ENCODE data around the gene TFDP1.

Gene TFDP1

GRCh38 chr13:113564331-113565023, 20.1 kb upstream of the TFDP1 start:
- no CpG with 5 or more reads among the region's 17 CpGs for WGBS, 2 donors (ENCODE audit: extremely low coverage in 2 of 2, insufficient read length in 2 of 2, insufficient replicate concordance in 1 of 2)
- no peaks in the 10 kb centered on the region for H3K79me1 ChIP-seq (ENCODE audit: low read depth, low read length)
- H2BK5ac ChIP-seq (ENCODE audit: low read length), result no peak overlapping the region
- H4K91ac ChIP-seq (ENCODE audit: low read depth, low read length, poor library complexity), result no peak overlapping the region
- no peak overlapping the region for H3K4me3 ChIP-seq (ENCODE audit: low read length in 2 of 2)
- H3K23ac ChIP-seq (ENCODE audit: low read depth, low read length, poor library complexity), result no peak overlapping the region
- H3K36me3 ChIP-seq (replicated peaks in 1 of 2; ENCODE audit: control insufficient read depth in 2 of 2, insufficient read depth in 2 of 2, low read length in 2 of 2), result no peaks in the 10 kb centered on the region
- H2BK12ac ChIP-seq (ENCODE audit: low read length), result no peak overlapping the region
- H3K9me3 ChIP-seq (replicated peaks in 1 of 2; ENCODE audit: control insufficient read depth in 2 of 2, insufficient read depth in 1 of 2, low read depth in 1 of 2, low read length in 2 of 2), result peaks cover 0 to 4% of the 10 kb centered on the region in 2 donors
- H3K27me3 ChIP-seq (ENCODE audit: control insufficient read depth in 3 of 3, insufficient read depth in 3 of 3, low read depth in 1 of 3, low read length in 3 of 3), result no peaks in the 10 kb centered on the region
- no peak overlapping the region for H2AFZ ChIP-seq (ENCODE audit: low read length)
- no peak overlapping the region for H2AK5ac ChIP-seq (ENCODE audit: low read depth, low read length)
- no peak overlapping the region for H3K4me2 ChIP-seq (ENCODE audit: insufficient read depth, low read length, poor library complexity, severe bottlenecking)
- H3K9ac ChIP-seq (ENCODE audit: low read depth, low read length, poor library complexity), result no peak overlapping the region
- no peak overlapping the region for H4K8ac ChIP-seq (ENCODE audit: low read depth, low read length)
- no peak overlapping the region for H2BK120ac ChIP-seq (ENCODE audit: low read depth, low read length)
- H3K4me1 ChIP-seq (ENCODE audit: control insufficient read depth in 2 of 2, insufficient read depth in 1 of 2, low read depth in 1 of 2, low read length in 2 of 2), result peaks cover 0 to 2% of the 10 kb centered on the region in 2 donors
- H3K18ac ChIP-seq (ENCODE audit: low read length), result no peak overlapping the region
- no peak overlapping the region for H3K27ac ChIP-seq (replicated peaks; ENCODE audit: low read length)
- DNase-seq (ENCODE audit: low spot score), result no peak
- H3K4ac ChIP-seq (ENCODE audit: low read length), result no peak overlapping the region
- no peak overlapping the region for H2BK15ac ChIP-seq (ENCODE audit: low read length)
- no peak overlapping the region for H3K14ac ChIP-seq (ENCODE audit: low read length)

- H3K27ac ChIP-seq (replicated peaks; ENCODE audit: low read length), result no peak overlapping the region
Measured at GRCh38 chr13:113565526-113566226, 18.9 kb upstream of the TFDP1 start.

GRCh38 chr13:113566227-113566561, 18.4 kb upstream of the TFDP1 start:
- Histone ChIP-seq H4K91ac (ENCODE audit: low read depth, low read length, poor library complexity) (no peak overlapping the region), H3K9ac (ENCODE audit: low read depth, low read length, poor library complexity) (no peak overlapping the region), H3K4me3 (ENCODE audit: low read length in 2 of 2) (no peak overlapping the region), H3K36me3 (replicated peaks in 1 of 2; ENCODE audit: control insufficient read depth in 2 of 2, insufficient read depth in 2 of 2, low read length in 2 of 2) (no peaks in the 10 kb centered on the region), H2AFZ (ENCODE audit: low read length) (no peak overlapping the region), H3K4ac (ENCODE audit: low read length) (no peak overlapping the region), H3K4me2 (ENCODE audit: insufficient read depth, low read length, poor library complexity, severe bottlenecking) (no peak overlapping the region), H3K23ac (ENCODE audit: low read depth, low read length, poor library complexity) (no peak overlapping the region), H3K9me3 (replicated peaks in 1 of 2; ENCODE audit: control insufficient read depth in 2 of 2, insufficient read depth in 1 of 2, low read depth in 1 of 2, low read length in 2 of 2) (peaks cover 0 to 4% of the 10 kb centered on the region in 2 donors), H4K8ac (ENCODE audit: low read depth, low read length) (no peak overlapping the region), H3K27ac (replicated peaks; ENCODE audit: low read length) (no peak overlapping the region), H2BK15ac (ENCODE audit: low read length) (peak overlapping the region; percentile 97), H3K4me1 (ENCODE audit: control insufficient read depth in 2 of 2, insufficient read depth in 1 of 2, low read depth in 1 of 2, low read length in 2 of 2) (peaks cover 0 to 2% of the 10 kb centered on the region in 2 donors), H2BK120ac (ENCODE audit: low read depth, low read length) (no peak overlapping the region), H3K14ac (ENCODE audit: low read length) (peak overlapping the region; percentile 89), H2BK5ac (ENCODE audit: low read length) (no peak overlapping the region), H2BK12ac (ENCODE audit: low read length) (no peak overlapping the region), H3K18ac (ENCODE audit: low read length) (peak overlapping the region; percentile 38), H3K27me3 (ENCODE audit: control insufficient read depth in 3 of 3, insufficient read depth in 3 of 3, low read depth in 1 of 3, low read length in 3 of 3) (no peaks in the 10 kb centered on the region), H3K79me1 (ENCODE audit: low read depth, low read length) (no peaks in the 10 kb centered on the region), H2AK5ac (ENCODE audit: low read depth, low read length) (peak overlapping the region; percentile 70)
- no CpG with 5 or more reads among the region's 17 CpGs for WGBS, 2 donors (ENCODE audit: extremely low coverage in 2 of 2, insufficient read length in 2 of 2, insufficient replicate concordance in 1 of 2)
- DNase-seq (ENCODE audit: low spot score), result no peak

More at GRCh38 chr13:113565526-113566226, 18.9 kb upstream of the TFDP1 start:
- peak overlapping the region; percentile 70 for H2AK5ac ChIP-seq (ENCODE audit: low read depth, low read length)
- no peak overlapping the region for H3K4ac ChIP-seq (ENCODE audit: low read length)
- no CpG with 5 or more reads among the region's 26 CpGs for WGBS, 2 donors (ENCODE audit: extremely low coverage in 2 of 2, insufficient read length in 2 of 2, insufficient replicate concordance in 1 of 2)
- H2BK12ac ChIP-seq (ENCODE audit: low read length), result no peak overlapping the region
- H3K36me3 ChIP-seq (replicated peaks in 1 of 2; ENCODE audit: control insufficient read depth in 2 of 2, insufficient read depth in 2 of 2, low read length in 2 of 2), result no peaks in the 10 kb centered on the region
- peaks cover 0 to 2% of the 10 kb centered on the region in 2 donors for H3K4me1 ChIP-seq (ENCODE audit: control insufficient read depth in 2 of 2, insufficient read depth in 1 of 2, low read depth in 1 of 2, low read length in 2 of 2)
- H2AFZ ChIP-seq (ENCODE audit: low read length), result no peak overlapping the region
- no peak for DNase-seq (ENCODE audit: low spot score)
- no peak overlapping the region for H2BK5ac ChIP-seq (ENCODE audit: low read length)
- no peak overlapping the region for H3K23ac ChIP-seq (ENCODE audit: low read depth, low read length, poor library complexity)
- peak overlapping the region; percentile 72 for H4K8ac ChIP-seq (ENCODE audit: low read depth, low read length)
- no peak overlapping the region for H4K91ac ChIP-seq (ENCODE audit: low read depth, low read length, poor library complexity)
- H3K4me3 ChIP-seq (ENCODE audit: low read length in 2 of 2), result no peak overlapping the region
- H3K4me2 ChIP-seq (ENCODE audit: insufficient read depth, low read length, poor library complexity, severe bottlenecking), result no peak overlapping the region
- no peak overlapping the region for H2BK120ac ChIP-seq (ENCODE audit: low read depth, low read length)
- H3K27me3 ChIP-seq (ENCODE audit: control insufficient read depth in 3 of 3, insufficient read depth in 3 of 3, low read depth in 1 of 3, low read length in 3 of 3), result no peaks in the 10 kb centered on the region
- H3K79me1 ChIP-seq (ENCODE audit: low read depth, low read length), result no peaks in the 10 kb centered on the region
- H3K9me3 ChIP-seq (replicated peaks in 1 of 2; ENCODE audit: control insufficient read depth in 2 of 2, insufficient read depth in 1 of 2, low read depth in 1 of 2, low read length in 2 of 2), result peaks cover 0 to 4% of the 10 kb centered on the region in 2 donors
- peak overlapping the region; percentile 97 for H2BK15ac ChIP-seq (ENCODE audit: low read length)
- H3K9ac ChIP-seq (ENCODE audit: low read depth, low read length, poor library complexity), result no peak overlapping the region
- peak overlapping the region; percentile 38 for H3K18ac ChIP-seq (ENCODE audit: low read length)
- peak overlapping the region; percentile 89 for H3K14ac ChIP-seq (ENCODE audit: low read length)

GRCh38 chr13:113567681-113568080, 16.9 kb upstream of the TFDP1 start:
- Histone ChIP-seq H3K27ac (replicated peaks; ENCODE audit: low read length) (no peak overlapping the region), H3K9ac (ENCODE audit: low read depth, low read length, poor library complexity) (peak overlapping the region; percentile 21)

More at GRCh38 chr13:113567681-113568080, 16.9 kb upstream of the TFDP1 start:
- no peak overlapping the region for H3K23ac ChIP-seq (ENCODE audit: low read depth, low read length, poor library complexity)
- H2BK5ac ChIP-seq (ENCODE audit: low read length), result no peak overlapping the region
- no peaks in the 10 kb centered on the region for H3K27me3 ChIP-seq (ENCODE audit: control insufficient read depth in 3 of 3, insufficient read depth in 3 of 3, low read depth in 1 of 3, low read length in 3 of 3)
- H2BK12ac ChIP-seq (ENCODE audit: low read length), result no peak overlapping the region
- H3K36me3 ChIP-seq (replicated peaks in 1 of 2; ENCODE audit: control insufficient read depth in 2 of 2, insufficient read depth in 2 of 2, low read length in 2 of 2), result no peaks in the 10 kb centered on the region
- no peak overlapping the region for H4K91ac ChIP-seq (ENCODE audit: low read depth, low read length, poor library complexity)
- H2BK15ac ChIP-seq (ENCODE audit: low read length), result no peak overlapping the region
- H2BK120ac ChIP-seq (ENCODE audit: low read depth, low read length), result no peak overlapping the region
- no peak overlapping the region for H2AK5ac ChIP-seq (ENCODE audit: low read depth, low read length)
- H3K4me1 ChIP-seq (ENCODE audit: control insufficient read depth in 2 of 2, insufficient read depth in 1 of 2, low read depth in 1 of 2, low read length in 2 of 2), result no peaks in the 10 kb centered on the region
- no CpG with 5 or more reads among the region's 4 CpGs for WGBS, 2 donors (ENCODE audit: extremely low coverage in 2 of 2, insufficient read length in 2 of 2, insufficient replicate concordance in 1 of 2)
- no peaks in the 10 kb centered on the region for H3K79me1 ChIP-seq (ENCODE audit: low read depth, low read length)
- peaks cover 0 to 4% of the 10 kb centered on the region in 2 donors for H3K9me3 ChIP-seq (replicated peaks in 1 of 2; ENCODE audit: control insufficient read depth in 2 of 2, insufficient read depth in 1 of 2, low read depth in 1 of 2, low read length in 2 of 2)
- peak overlapping the region; percentile 64 for H3K18ac ChIP-seq (ENCODE audit: low read length)
- no peak overlapping the region for H3K4ac ChIP-seq (ENCODE audit: low read length)
- no peak overlapping the region for H3K4me3 ChIP-seq (ENCODE audit: low read length in 2 of 2)
- H3K14ac ChIP-seq (ENCODE audit: low read length), result no peak overlapping the region
- no peak overlapping the region for H3K4me2 ChIP-seq (ENCODE audit: insufficient read depth, low read length, poor library complexity, severe bottlenecking)
- DNase-seq (ENCODE audit: low spot score), result no peak
- H4K8ac ChIP-seq (ENCODE audit: low read depth, low read length), result no peak overlapping the region
- no peak overlapping the region for H2AFZ ChIP-seq (ENCODE audit: low read length)

All from neuronal stem cell (in vitro differentiated cells).